HG02798 (cell line): Measurements from ENCODE around the gene ASCC1.
"Not testable (repeated sequence)": the region's sequence is repeated elsewhere in the genome, so short reads cannot be mapped to it uniquely, and the experiment has no call there.

Source experiments
- ATAC-seq: cut with Tn5 transposase; IDR thresholded peaks from one replicate; pipeline ENCODE4 v1.9.1; 2021; ENCODE audit warnings: mild to moderate bottlenecking; ENCODE audit not compliant: unreplicated experiment, poor library complexity

Gene ASCC1

GRCh38 chr10:72249176-72249862, 33.2 kb upstream of the ASCC1 start:
- not testable (repeated sequence) for ATAC-seq

GRCh38 chr10:72248468-72249151, 32.5 kb upstream of the ASCC1 start:
- ATAC-seq: peak; percentile 91

GRCh38 chr10:72245949-72246525, 30.0 kb upstream of the ASCC1 start:
- no peak for ATAC-seq

GRCh38 chr10:72244573-72245038, 28.5 kb upstream of the ASCC1 start:
- ATAC-seq: no peak

GRCh38 chr10:72243822-72244437, 27.9 kb upstream of the ASCC1 start:
- ATAC-seq: no peak

- ATAC-seq: no peak
Observed at GRCh38 chr10:72242675-72243074, 26.6 kb upstream of the ASCC1 start.

- no peak for ATAC-seq
Observed at GRCh38 chr10:72241691-72242252, 25.7 kb upstream of the ASCC1 start.

GRCh38 chr10:72240371-72240770, 24.3 kb upstream of the ASCC1 start:
- ATAC-seq: no peak

- ATAC-seq: no peak
Observed at GRCh38 chr10:72239409-72239808, 23.3 kb upstream of the ASCC1 start.

GRCh38 chr10:72238392-72239175, 22.5 kb upstream of the ASCC1 start:
- ATAC-seq: no peak

- ATAC-seq: no peak
Observed at GRCh38 chr10:72235544-72236279, 19.6 kb upstream of the ASCC1 start.

- ATAC-seq: no peak
Observed at GRCh38 chr10:72234560-72235095, 18.6 kb upstream of the ASCC1 start.

GRCh38 chr10:72233621-72234020, 17.5 kb upstream of the ASCC1 start:
- no peak for ATAC-seq

- no peak for ATAC-seq
Observed at GRCh38 chr10:72229261-72230251, 13.5 kb upstream of the ASCC1 start.

- no peak for ATAC-seq
Observed at GRCh38 chr10:72228318-72228751, 12.3 kb upstream of the ASCC1 start.

GRCh38 chr10:72227826-72228225, 11.8 kb upstream of the ASCC1 start:
- ATAC-seq: no peak

GRCh38 chr10:72226418-72227027, 10.4 kb upstream of the ASCC1 start:
- ATAC-seq: no peak
